T-cell (primary cell): ENCODE results near the gene SLC26A1. TPM values are rescaled to one million over a fixed set of nuclear protein-coding genes. Genes with fewer than 3 reads are reported as not detected.
A peak's percentile ranks its signal among the peaks of the same experiment; 100 is the strongest.

Experiments used
- ATAC-seq, 4 experiments: fragments of 200-7000 bp in 3 of 4; fragments of 150-1000 bp in 1 of 4; cut with Tn5 transposase; replicated peaks in 1 of 4; 1 replicate in 3 of 4; 2 replicates in 1 of 4; pipeline ENCODE4 v1.10.0; 2021; ENCODE audit warnings: moderate library complexity in 3 of 4, mild to moderate bottlenecking in 2 of 4, moderate number of reproducible peaks in 1 of 4
- CTCF ChIA-PET, 2 donors: fragments of 300-600 bp; sonication (Branson Sonifier 250); formaldehyde crosslinking; loops; one replicate each; lab custom pipeline; 2022; ENCODE audit warnings: antibody characterized with exemption in 2 of 2; lab: Charles Lee
- POLR2A ChIA-PET, 2 donors: fragments of 300-600 bp; sonication (Branson Sonifier 250); formaldehyde crosslinking; loops; one replicate each; lab custom pipeline; 2022; ENCODE audit warnings: antibody characterized with exemption in 2 of 2; lab: Charles Lee
- DNase-seq, 35 experiments: peaks; one replicate each; pipeline versions ENCODE4 v3.0.0 to v3.0.0-alpha.2; 2013 to 2023
- H3K27ac ChIP-seq: one replicate; pipeline ENCODE4 v1.5.1; 2013; ENCODE audit warnings: low read length
- H3K27me3 ChIP-seq, 2 experiments: replicated peaks in 1 of 2; 1 replicate in 1 of 2; 2 replicates in 1 of 2; pipeline versions ENCODE4 v1.6.1 to v1.7.0; 2013; ENCODE audit warnings: low read length in 1 of 2, mixed read lengths in 1 of 2; ENCODE audit not compliant: control insufficient read depth in 2 of 2, insufficient read depth in 2 of 2; ENCODE audit errors: extremely low read depth in 1 of 2
- H3K36me3 ChIP-seq, 2 donors: 1 replicate in 1 of 2; 2 replicates in 1 of 2; pipeline versions ENCODE4 v1.6.1 to v1.7.0; 2013; ENCODE audit warnings: low read length in 1 of 2; ENCODE audit not compliant: control insufficient read depth in 2 of 2, insufficient read depth in 1 of 2; ENCODE audit errors: extremely low read depth in 1 of 2
- H3K4me1 ChIP-seq, 2 experiments: 1 replicate in 1 of 2; 2 replicates in 1 of 2; pipeline versions ENCODE4 v1.6.1 to v1.7.0; 2013; ENCODE audit warnings: low read length in 2 of 2, mixed read lengths in 1 of 2; ENCODE audit not compliant: insufficient read depth in 2 of 2, control insufficient read depth in 1 of 2; ENCODE audit errors: extremely low read depth in 1 of 2
- H3K4me3 ChIP-seq, 2 donors: 1 replicate in 1 of 2; 2 replicates in 1 of 2; pipeline versions ENCODE4 v1.5.1 to v1.7.0; 2013; ENCODE audit warnings: mild to moderate bottlenecking in 2 of 2, low read length in 1 of 2, moderate library complexity in 1 of 2; ENCODE audit not compliant: control insufficient read depth in 1 of 2; ENCODE audit errors: extremely low read depth in 1 of 2
- H3K9me3 ChIP-seq: 2 replicates; pipeline ENCODE4 v1.7.0; 2013
- H3K27ac Mint-ChIP-seq, 2 donors: one replicate each; pipeline ENCODE4 v1.8.0; 2020 to 2021; ENCODE audit warnings: mild to moderate bottlenecking in 2 of 2, mixed read lengths in 2 of 2
- H3K27me3 Mint-ChIP-seq, 2 donors: one replicate each; pipeline ENCODE4 v1.8.0; 2021 to 2022; ENCODE audit warnings: mixed read lengths in 2 of 2
- H3K36me3 Mint-ChIP-seq: one replicate; pipeline ENCODE4 v1.8.0; 2021; ENCODE audit warnings: mixed read lengths
- H3K4me1 Mint-ChIP-seq, 3 donors: one replicate each; pipeline ENCODE4 v1.8.0; 2020 to 2022; ENCODE audit warnings: mixed read lengths in 3 of 3, mild to moderate bottlenecking in 1 of 3
- H3K4me3 Mint-ChIP-seq, 3 donors: one replicate each; pipeline ENCODE4 v1.8.0; 2020 to 2022; ENCODE audit warnings: mild to moderate bottlenecking in 3 of 3, mixed read lengths in 3 of 3, moderate library complexity in 3 of 3
- H3K9me3 Mint-ChIP-seq, 3 donors: one replicate each; pipeline ENCODE4 v1.8.0; 2020 to 2022; ENCODE audit warnings: mixed read lengths in 3 of 3
- WGBS: methylation state at CpG from one replicate; pipeline ENCODE4 v1.1.5; 2013; ENCODE audit warnings: missing lambda C conversion rate; ENCODE audit not compliant: insufficient coverage; 5-methylcytosine and 5-hydroxymethylcytosine counted together
- total RNA-seq, 35 experiments: library from RNA in 6 of 35; stranded (reverse) in 6 of 35; fragments of 120-200 nt in 1 of 35; gene quantifications; one replicate each; pipeline versions ENCODE4 v1.2.1 to v1.2.4 and lab custom pipeline; 2013 to 2026

Gene SLC26A1
- total RNA-seq, 5 donors from 2014 or later (not counting 1 experiment from before 2014, with no cell fraction given): 0.16 to 1.5 (median 0.39) TPM; not detected in 1

DNA sequence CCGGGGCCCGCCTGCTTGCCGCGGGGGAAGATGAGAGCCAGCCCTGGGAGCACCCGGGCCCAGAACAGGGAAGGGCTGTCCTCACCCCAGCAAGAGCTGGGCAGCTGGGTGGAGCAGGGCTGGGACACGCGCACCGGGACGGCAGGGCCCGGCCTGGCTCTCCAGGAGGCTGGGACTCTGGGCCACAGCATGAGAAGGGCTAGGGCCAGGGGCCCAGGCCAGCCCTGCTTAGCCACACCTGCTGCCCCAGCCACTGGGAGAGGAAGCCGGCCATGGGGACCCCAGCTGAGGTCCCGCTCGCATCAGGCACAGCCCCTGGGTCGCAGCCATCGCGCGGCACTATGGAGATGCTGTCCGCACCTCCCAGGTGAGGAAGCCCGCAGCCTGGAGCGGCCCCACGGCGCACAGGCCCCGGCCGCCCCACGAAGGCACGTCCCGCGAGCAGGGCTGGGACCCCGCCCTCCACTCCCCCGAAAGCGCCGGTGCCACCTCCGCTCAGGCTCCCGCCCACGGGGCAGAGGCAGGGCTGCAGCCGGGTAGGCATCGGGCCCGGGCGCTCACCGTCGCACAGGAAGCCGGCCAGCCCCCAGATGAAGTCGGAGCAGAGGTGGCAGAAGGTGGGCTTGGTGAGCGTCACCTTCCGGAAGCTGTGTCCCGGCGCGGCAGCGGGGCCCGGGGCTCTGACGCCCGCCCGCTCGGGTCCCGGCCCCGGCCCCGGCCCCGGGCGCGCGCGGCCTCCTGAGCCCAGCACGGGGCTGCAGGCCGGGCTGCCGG is 20.4 kb downstream of the SLC26A1 start:
- H3K9me3 Mint-ChIP-seq: no peaks in the 10 kb centered on the region
- ATAC-seq: peak; percentile 56 to 68 (median 64)
- H3K27me3 Mint-ChIP-seq: no peaks in the 10 kb centered on the region
- Histone ChIP-seq H3K4me3 (peak overlapping the region; percentile 64 to 74), H3K36me3 (peaks cover 0 to 5% of the 10 kb centered on the region in 2 donors), H3K4me1 (peaks cover 8 to 56% of the 10 kb centered on the region in 2 experiments), H3K9me3 (no peaks in the 10 kb centered on the region), H3K27me3 (peaks cover 0 to 14% of the 10 kb centered on the region in 2 experiments), H3K27ac (peak overlapping the region; percentile 72)
- H3K27ac Mint-ChIP-seq: no peak overlapping the region
- peak overlapping the region; percentile 43 to 57 (median 53) for H3K4me3 Mint-ChIP-seq
- POLR2A ChIA-PET: no interaction called here
- peak; percentile 25 to 72 (median 58) for DNase-seq
- no peaks in the 10 kb centered on the region for H3K36me3 Mint-ChIP-seq
- H3K4me1 Mint-ChIP-seq: peaks cover 12 to 16% (median 15%) of the 10 kb centered on the region in 3 donors
- CTCF ChIA-PET: no interaction called here
- WGBS: 2% methylated on average over 64 of the region's 65 CpGs

- Histone ChIP-seq H3K9me3 (no peaks in the 10 kb centered on the region), H3K36me3 (peaks cover 0 to 9% of the 10 kb centered on the region in 2 donors), H3K4me3 (peak overlapping the region; percentile 64 to 74), H3K27ac (peak overlapping the region; percentile 72), H3K4me1 (peaks cover 8 to 57% of the 10 kb centered on the region in 2 experiments), H3K27me3 (peaks cover 0 to 14% of the 10 kb centered on the region in 2 experiments)
- H3K36me3 Mint-ChIP-seq: no peaks in the 10 kb centered on the region
- no peaks in the 10 kb centered on the region for H3K27me3 Mint-ChIP-seq
- peak overlapping the region; percentile 43 to 55 (median 53) for H3K4me3 Mint-ChIP-seq
- H3K9me3 Mint-ChIP-seq: no peaks in the 10 kb centered on the region
- 80% methylated on average over 20 of the region's 24 CpGs for WGBS
- ChIA-PET POLR2A (no interaction called here), CTCF (no interaction called here)
- H3K27ac Mint-ChIP-seq: no peak overlapping the region
- peak in 1 of 35 experiments; percentile 39 for DNase-seq
- H3K4me1 Mint-ChIP-seq: peaks cover 12 to 16% (median 15%) of the 10 kb centered on the region in 3 donors
- no peak for ATAC-seq
Measured at GRCh38 chr4:971666-972500, 21.3 kb downstream of the SLC26A1 start.

DNA sequence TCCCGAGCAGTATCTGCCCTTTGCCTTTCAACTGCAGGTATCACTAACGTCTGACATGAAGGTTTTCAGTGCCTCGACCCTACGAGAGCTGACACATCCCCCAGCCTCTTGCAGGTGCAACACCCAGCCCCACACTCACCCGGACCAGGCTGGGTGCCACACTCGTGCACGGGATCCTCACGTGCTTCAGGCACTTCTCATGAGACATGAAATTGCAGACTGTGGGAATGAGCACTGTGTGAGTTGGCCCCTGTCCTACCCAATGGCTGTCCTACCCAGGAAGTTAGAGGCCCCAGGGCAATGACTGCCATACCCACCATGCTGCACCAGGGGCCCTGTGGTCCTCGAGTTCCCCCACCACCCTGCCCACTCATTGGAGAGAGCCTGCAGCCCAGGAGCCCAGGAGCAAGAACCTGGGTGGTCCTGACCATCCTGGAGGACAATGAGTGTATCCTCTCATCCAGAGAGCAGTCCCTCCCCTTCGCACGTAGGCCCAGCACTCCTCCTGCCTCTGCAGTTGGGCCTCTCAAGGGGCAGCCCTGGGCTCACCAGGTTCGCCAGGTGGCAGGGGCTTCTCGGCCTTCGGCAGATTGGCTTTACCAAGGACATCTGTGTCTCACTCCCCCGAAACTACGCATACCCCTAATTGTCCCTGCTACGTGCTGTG is 22.2 kb downstream of the SLC26A1 start:
- H3K9me3 Mint-ChIP-seq: no peaks in the 10 kb centered on the region

GRCh38 chr4:970046-970745 is 23.0 kb downstream of the SLC26A1 start:
- peak in 2 of 4 experiments; percentile 6 to 24 for ATAC-seq
- Mint-ChIP-seq H3K4me3 (peak overlapping the region; percentile 47 to 59 (median 55)), H3K27ac (peak overlapping the region in 1 of 2 donors; percentile 44), H3K27me3 (no peaks in the 10 kb centered on the region), H3K9me3 (no peaks in the 10 kb centered on the region), H3K4me1 (peaks cover 12 to 16% (median 15%) of the 10 kb centered on the region in 3 donors), H3K36me3 (no peaks in the 10 kb centered on the region)
- Histone ChIP-seq H3K36me3 (peaks cover 12 to 19% of the 10 kb centered on the region in 2 donors), H3K4me3 (no peak overlapping the region), H3K27me3 (peaks cover 0 to 14% of the 10 kb centered on the region in 2 experiments), H3K4me1 (peaks cover 8 to 57% of the 10 kb centered on the region in 2 experiments), H3K27ac (peak overlapping the region; percentile 72), H3K9me3 (no peaks in the 10 kb centered on the region)
- peak in 33 of 35 experiments; percentile 29 to 86 (median 59) for DNase-seq
- POLR2A ChIA-PET: no interaction called here
- CTCF ChIA-PET: interaction anchor here in 1 of 2 donors (0.6 to 1.0 kb wide), 2 partner anchors 12 to 17 kb away, joined by 3 read pairs; partner anchors contain the start of gene IDUA
- 82% methylated on average over 22 of the region's 25 CpGs for WGBS

More for the DNA sequence above, 22.2 kb downstream of the SLC26A1 start:
- CTCF ChIA-PET: interaction anchor here in 1 of 2 donors (0.6 to 1.0 kb wide), 2 partner anchors 13 to 16 kb away, joined by 3 read pairs; partner anchors contain the start of gene IDUA
- H3K4me3 Mint-ChIP-seq: peak overlapping the region; percentile 47 to 59 (median 55)
- peaks cover 8 to 57% of the 10 kb centered on the region in 2 experiments for H3K4me1 ChIP-seq
- H3K27ac ChIP-seq: peak overlapping the region; percentile 72
- H3K36me3 Mint-ChIP-seq: no peaks in the 10 kb centered on the region
- H3K27me3 Mint-ChIP-seq: no peaks in the 10 kb centered on the region
- peaks cover 0 to 14% of the 10 kb centered on the region in 2 experiments for H3K27me3 ChIP-seq
- ATAC-seq (no peak), DNase-seq (peak in 1 of 35 experiments; percentile 44)
- 78% methylated on average over 10 of the region's 17 CpGs for WGBS
- no peak overlapping the region for H3K27ac Mint-ChIP-seq
- peaks cover 12 to 16% (median 15%) of the 10 kb centered on the region in 3 donors for H3K4me1 Mint-ChIP-seq
- peaks cover 5 to 15% of the 10 kb centered on the region in 2 donors for H3K36me3 ChIP-seq
- POLR2A ChIA-PET: no interaction called here
- no peak overlapping the region for H3K4me3 ChIP-seq
- no peaks in the 10 kb centered on the region for H3K9me3 ChIP-seq

DNA sequence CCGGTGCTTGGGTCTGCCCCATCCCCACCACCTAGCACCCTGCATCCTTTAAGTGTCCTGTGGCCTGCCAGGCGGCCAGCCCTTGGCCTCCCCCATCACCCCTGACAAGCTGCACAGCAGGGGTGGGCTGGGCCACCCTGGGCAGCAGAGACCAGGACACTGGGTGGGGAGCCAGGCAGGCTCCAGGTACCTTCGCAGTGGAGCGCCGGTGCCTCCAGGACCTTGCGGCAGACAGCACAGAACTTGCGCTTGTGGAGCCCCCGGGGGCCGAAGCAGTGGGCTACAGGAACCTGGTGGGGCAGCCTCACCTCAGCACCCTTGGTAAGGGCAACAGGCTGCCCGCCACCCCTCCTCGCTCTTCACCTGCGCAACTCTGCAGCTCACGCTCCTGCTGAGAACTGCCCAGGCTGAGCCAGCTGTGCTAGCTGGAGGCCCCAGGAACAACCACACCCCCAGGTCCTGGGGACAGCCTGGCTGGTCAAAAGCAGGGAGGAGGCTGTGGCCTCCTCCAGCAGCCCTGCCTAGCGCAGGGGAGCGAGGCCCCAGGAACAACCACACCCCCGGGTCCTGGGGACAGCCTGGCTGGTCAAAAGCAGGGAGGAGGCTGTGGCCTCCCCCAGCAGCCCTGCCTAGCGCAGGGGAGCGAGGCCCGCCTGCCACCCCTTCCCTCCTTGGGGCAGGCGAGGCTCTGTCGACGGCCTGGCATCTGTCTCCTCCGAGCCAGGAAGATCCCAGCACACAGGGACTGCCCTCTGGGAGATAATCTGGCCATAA is 24.4 kb downstream of the SLC26A1 start:
- no peak overlapping the region for H3K27ac ChIP-seq
- peaks cover 12 to 16% (median 15%) of the 10 kb centered on the region in 3 donors for H3K4me1 Mint-ChIP-seq
- H3K9me3 ChIP-seq: no peaks in the 10 kb centered on the region
- H3K36me3 ChIP-seq: peaks cover 17 to 24% of the 10 kb centered on the region in 2 donors
- DNase-seq (no peak), ATAC-seq (no peak)
- no peaks in the 10 kb centered on the region for H3K9me3 Mint-ChIP-seq
- H3K27me3 ChIP-seq: peaks cover 0 to 14% of the 10 kb centered on the region in 2 experiments
- H3K36me3 Mint-ChIP-seq: no peaks in the 10 kb centered on the region
- WGBS: 95% methylated on average over 16 of the region's 23 CpGs
- no peak overlapping the region for H3K27ac Mint-ChIP-seq
- no peaks in the 10 kb centered on the region for H3K27me3 Mint-ChIP-seq
- POLR2A ChIA-PET: interaction anchor here in 1 of 2 donors (0.6 kb wide), 1 partner anchor 33 kb away, joined by 3 read pairs; no protein-coding TSS in a partner anchor
- peak overlapping the region in 1 of 3 donors; percentile 17 for H3K4me3 Mint-ChIP-seq
- peaks cover 8 to 50% of the 10 kb centered on the region in 2 experiments for H3K4me1 ChIP-seq
- CTCF ChIA-PET: no interaction called here
- H3K4me3 ChIP-seq: no peak overlapping the region
